ENCODE results near the gene ZNF419.

DNA sequence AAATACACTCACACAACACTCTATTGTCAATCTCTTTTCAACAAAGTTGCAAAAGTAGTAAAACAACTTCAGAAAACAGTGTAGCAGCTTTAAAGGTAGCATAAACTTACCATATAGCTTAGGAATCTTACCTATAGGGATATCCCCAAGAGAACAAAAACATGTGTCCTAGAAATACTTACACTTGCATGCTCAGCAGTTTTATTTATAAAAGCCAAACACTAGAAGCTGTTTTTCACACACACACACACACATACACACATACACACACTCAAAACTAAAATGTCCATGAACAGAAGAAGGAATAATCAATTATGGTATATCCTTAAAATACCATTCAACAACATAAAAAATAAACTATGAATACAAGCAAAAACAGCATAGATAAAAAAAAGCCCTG is 23.9 kb downstream of the ZNF419 start:
- TF ChIP-seq POLR2A (IDR thresholded peaks at IDR 0.05) = no peak
- no peak for TF ChIP-seq CTCF (IDR thresholded peaks at IDR 0.05)

Measured in adrenal gland (tissue), 5 donors.